ENCODE measurements around the gene CC2D1A.

DNA sequence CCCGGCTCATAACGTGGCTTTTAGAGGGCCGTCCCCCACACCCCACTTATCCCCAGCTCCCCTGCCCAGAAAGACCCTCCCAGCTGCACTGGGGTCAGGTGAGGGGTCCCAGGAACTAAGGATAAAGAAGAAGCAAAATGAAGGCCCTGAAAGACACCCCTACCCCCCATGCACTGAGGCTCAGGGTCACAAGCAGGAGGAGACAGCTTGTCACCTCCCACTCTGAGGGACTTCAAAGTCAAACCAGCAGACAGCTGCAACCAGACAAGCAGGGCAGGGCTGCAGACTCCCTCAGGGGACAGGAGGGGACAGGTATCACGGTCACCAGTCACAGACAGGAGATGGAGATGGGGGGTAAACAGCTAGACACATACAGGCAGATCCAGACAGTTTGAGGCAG lies 35.1 kb upstream of the CC2D1A start:
- TF ChIP-seq, protein P1, sequence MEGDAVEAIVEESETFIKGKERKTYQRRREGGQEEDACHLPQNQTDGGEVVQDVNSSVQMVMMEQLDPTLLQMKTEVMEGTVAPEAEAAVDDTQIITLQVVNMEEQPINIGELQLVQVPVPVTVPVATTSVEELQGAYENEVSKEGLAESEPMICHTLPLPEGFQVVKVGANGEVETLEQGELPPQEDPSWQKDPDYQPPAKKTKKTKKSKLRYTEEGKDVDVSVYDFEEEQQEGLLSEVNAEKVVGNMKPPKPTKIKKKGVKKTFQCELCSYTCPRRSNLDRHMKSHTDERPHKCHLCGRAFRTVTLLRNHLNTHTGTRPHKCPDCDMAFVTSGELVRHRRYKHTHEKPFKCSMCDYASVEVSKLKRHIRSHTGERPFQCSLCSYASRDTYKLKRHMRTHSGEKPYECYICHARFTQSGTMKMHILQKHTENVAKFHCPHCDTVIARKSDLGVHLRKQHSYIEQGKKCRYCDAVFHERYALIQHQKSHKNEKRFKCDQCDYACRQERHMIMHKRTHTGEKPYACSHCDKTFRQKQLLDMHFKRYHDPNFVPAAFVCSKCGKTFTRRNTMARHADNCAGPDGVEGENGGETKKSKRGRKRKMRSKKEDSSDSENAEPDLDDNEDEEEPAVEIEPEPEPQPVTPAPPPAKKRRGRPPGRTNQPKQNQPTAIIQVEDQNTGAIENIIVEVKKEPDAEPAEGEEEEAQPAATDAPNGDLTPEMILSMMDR (IDR thresholded peaks at IDR 0.05), result no peak
- no peak for TF ChIP-seq POLR2A (IDR thresholded peaks at IDR 0.05)
